Muscle layer of duodenum (tissue), 2 donors: Measurements from ENCODE around the gene RAB37.

Source experiments
- H3K27ac ChIP-seq: one replicate; pipeline ENCODE4 v1.7.0; 2013; ENCODE audit warnings: mild to moderate bottlenecking, low read length
- H3K27me3 ChIP-seq: one replicate; pipeline ENCODE4 v1.7.0; 2013; ENCODE audit warnings: low read depth, mild to moderate bottlenecking, control low read depth, low read length
- H3K36me3 ChIP-seq, 2 donors: one replicate each; pipeline ENCODE4 v1.7.0; 2013; ENCODE audit warnings: low read length in 2 of 2, control low read depth in 1 of 2, mild to moderate bottlenecking in 1 of 2; ENCODE audit not compliant: insufficient read depth in 2 of 2, control insufficient read depth in 1 of 2
- H3K4me1 ChIP-seq, 2 donors: one replicate each; pipeline ENCODE4 v1.7.0; 2013; ENCODE audit warnings: low read length in 2 of 2, mild to moderate bottlenecking in 2 of 2, control low read depth in 1 of 2, moderate library complexity in 1 of 2; ENCODE audit not compliant: insufficient read depth in 2 of 2, control insufficient read depth in 1 of 2
- H3K4me3 ChIP-seq, 2 donors: one replicate each; pipeline ENCODE4 v1.7.0; 2013; ENCODE audit warnings: low read length in 2 of 2, low read depth in 1 of 2, mild to moderate bottlenecking in 1 of 2
- H3K9me3 ChIP-seq, 2 donors: one replicate each; pipeline ENCODE4 v1.7.0; 2013; ENCODE audit warnings: low read length in 2 of 2, control low read depth in 1 of 2, mild to moderate bottlenecking in 1 of 2; ENCODE audit not compliant: control insufficient read depth in 1 of 2
- donor health status: healthy.

The RAB37 gene

GRCh38 chr17:74767111-74767516 is 30.1 kb downstream of the RAB37 start:
- Histone ChIP-seq H3K27ac (no peak overlapping the region), H3K27me3 (no peaks in the 10 kb centered on the region), H3K9me3 (no peaks in the 10 kb centered on the region), H3K36me3 (peaks cover 12 to 23% of the 10 kb centered on the region in 2 donors), H3K4me1 (peaks cover 0 to 3% of the 10 kb centered on the region in 2 donors), H3K4me3 (no peak overlapping the region)

- no peaks in the 10 kb centered on the region for H3K9me3 ChIP-seq
- H3K27me3 ChIP-seq = no peaks in the 10 kb centered on the region
- no peak overlapping the region for H3K27ac ChIP-seq
- H3K36me3 ChIP-seq = peaks cover 23 to 34% of the 10 kb centered on the region in 2 donors
- H3K4me3 ChIP-seq = no peak overlapping the region
- H3K4me1 ChIP-seq = no peaks in the 10 kb centered on the region
These were observed 31.2 kb downstream of the RAB37 start for GRCh38 chr17:74768069-74768762.

- H3K9me3 ChIP-seq = no peaks in the 10 kb centered on the region
- H3K36me3 ChIP-seq = peaks cover 23 to 39% of the 10 kb centered on the region in 2 donors
- H3K27ac ChIP-seq = no peak overlapping the region
- no peaks in the 10 kb centered on the region for H3K27me3 ChIP-seq
- no peaks in the 10 kb centered on the region for H3K4me1 ChIP-seq
- no peak overlapping the region for H3K4me3 ChIP-seq
These were observed 31.7 kb downstream of the RAB37 start for GRCh38 chr17:74768763-74769114.

GRCh38 chr17:74769266-74769855 is 32.3 kb downstream of the RAB37 start:
- Histone ChIP-seq H3K27me3 (no peaks in the 10 kb centered on the region), H3K4me1 (no peaks in the 10 kb centered on the region), H3K9me3 (no peaks in the 10 kb centered on the region), H3K36me3 (peaks cover 23 to 42% of the 10 kb centered on the region in 2 donors), H3K27ac (no peak overlapping the region), H3K4me3 (no peak overlapping the region)

- peaks cover 0 to under 1% of the 10 kb centered on the region in 2 donors for H3K4me1 ChIP-seq
- H3K9me3 ChIP-seq = no peaks in the 10 kb centered on the region
- H3K36me3 ChIP-seq = peaks cover 23 to 42% of the 10 kb centered on the region in 2 donors
- H3K27me3 ChIP-seq = no peaks in the 10 kb centered on the region
- no peak overlapping the region for H3K27ac ChIP-seq
- H3K4me3 ChIP-seq = no peak overlapping the region
These were observed 32.9 kb downstream of the RAB37 start for GRCh38 chr17:74769856-74770497.

GRCh38 chr17:74770498-74771318 is 33.7 kb downstream of the RAB37 start:
- Histone ChIP-seq H3K27me3 (no peaks in the 10 kb centered on the region), H3K36me3 (peaks cover 23 to 42% of the 10 kb centered on the region in 2 donors), H3K27ac (no peak overlapping the region), H3K9me3 (no peaks in the 10 kb centered on the region), H3K4me3 (no peak overlapping the region), H3K4me1 (peaks cover 5 to 7% of the 10 kb centered on the region in 2 donors)

GRCh38 chr17:74771319-74771914 is 34.4 kb downstream of the RAB37 start:
- Histone ChIP-seq H3K27me3 (no peaks in the 10 kb centered on the region), H3K36me3 (peaks cover 23 to 42% of the 10 kb centered on the region in 2 donors), H3K27ac (no peak overlapping the region), H3K9me3 (no peaks in the 10 kb centered on the region), H3K4me1 (peaks cover 5 to 8% of the 10 kb centered on the region in 2 donors), H3K4me3 (no peak overlapping the region)

- no peak overlapping the region for H3K27ac ChIP-seq
- H3K27me3 ChIP-seq = no peaks in the 10 kb centered on the region
- H3K36me3 ChIP-seq = peaks cover 23 to 42% of the 10 kb centered on the region in 2 donors
- H3K4me1 ChIP-seq = peaks cover 8 to 12% of the 10 kb centered on the region in 2 donors
- H3K9me3 ChIP-seq = no peaks in the 10 kb centered on the region
- H3K4me3 ChIP-seq = no peak overlapping the region
These were observed 35.0 kb downstream of the RAB37 start for GRCh38 chr17:74772053-74772452.

- H3K27me3 ChIP-seq = no peaks in the 10 kb centered on the region
- H3K4me1 ChIP-seq = peaks cover 11 to 20% of the 10 kb centered on the region in 2 donors
- peaks cover 23 to 42% of the 10 kb centered on the region in 2 donors for H3K36me3 ChIP-seq
- H3K4me3 ChIP-seq = no peak overlapping the region
- H3K9me3 ChIP-seq = no peaks in the 10 kb centered on the region
- no peak overlapping the region for H3K27ac ChIP-seq
These were observed 36.4 kb downstream of the RAB37 start for GRCh38 chr17:74773414-74773813.

GRCh38 chr17:74773871-74774286 is 36.8 kb downstream of the RAB37 start:
- peaks cover 23 to 43% of the 10 kb centered on the region in 2 donors for H3K36me3 ChIP-seq
- no peak overlapping the region for H3K4me3 ChIP-seq
- H3K4me1 ChIP-seq = peaks cover 11 to 20% of the 10 kb centered on the region in 2 donors
- no peaks in the 10 kb centered on the region for H3K27me3 ChIP-seq
- no peak overlapping the region for H3K27ac ChIP-seq
- H3K9me3 ChIP-seq = no peaks in the 10 kb centered on the region
